T-helper 9 cell (primary cell): ENCODE results near the gene NPC1L1.

Experiments
- DNase-seq: peaks from one replicate; pipeline ENCODE4 v3.0.0-alpha.2; 2020

NPC1L1 gene

GRCh38 chr7:44469461-44470134, 71.5 kb downstream of the NPC1L1 start:
- DNase-seq, result no peak

DNA sequence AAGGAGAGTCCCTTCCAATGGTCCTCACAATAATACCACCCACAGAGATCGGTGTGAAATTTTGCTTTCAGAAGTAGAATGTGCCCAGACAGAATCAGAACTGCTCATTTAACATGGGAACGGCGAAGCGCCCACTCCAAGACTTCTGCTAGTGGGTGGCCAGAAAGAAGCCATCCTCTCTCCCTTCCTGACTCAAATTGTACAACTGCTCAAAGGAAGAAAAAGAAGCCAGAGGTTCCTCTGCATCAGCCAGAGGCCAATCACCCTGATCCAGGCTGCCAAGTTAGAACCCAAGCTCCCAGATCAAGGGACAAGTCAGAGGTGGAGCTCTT, 73.9 kb downstream of the NPC1L1 start:
- no peak for DNase-seq

DNA sequence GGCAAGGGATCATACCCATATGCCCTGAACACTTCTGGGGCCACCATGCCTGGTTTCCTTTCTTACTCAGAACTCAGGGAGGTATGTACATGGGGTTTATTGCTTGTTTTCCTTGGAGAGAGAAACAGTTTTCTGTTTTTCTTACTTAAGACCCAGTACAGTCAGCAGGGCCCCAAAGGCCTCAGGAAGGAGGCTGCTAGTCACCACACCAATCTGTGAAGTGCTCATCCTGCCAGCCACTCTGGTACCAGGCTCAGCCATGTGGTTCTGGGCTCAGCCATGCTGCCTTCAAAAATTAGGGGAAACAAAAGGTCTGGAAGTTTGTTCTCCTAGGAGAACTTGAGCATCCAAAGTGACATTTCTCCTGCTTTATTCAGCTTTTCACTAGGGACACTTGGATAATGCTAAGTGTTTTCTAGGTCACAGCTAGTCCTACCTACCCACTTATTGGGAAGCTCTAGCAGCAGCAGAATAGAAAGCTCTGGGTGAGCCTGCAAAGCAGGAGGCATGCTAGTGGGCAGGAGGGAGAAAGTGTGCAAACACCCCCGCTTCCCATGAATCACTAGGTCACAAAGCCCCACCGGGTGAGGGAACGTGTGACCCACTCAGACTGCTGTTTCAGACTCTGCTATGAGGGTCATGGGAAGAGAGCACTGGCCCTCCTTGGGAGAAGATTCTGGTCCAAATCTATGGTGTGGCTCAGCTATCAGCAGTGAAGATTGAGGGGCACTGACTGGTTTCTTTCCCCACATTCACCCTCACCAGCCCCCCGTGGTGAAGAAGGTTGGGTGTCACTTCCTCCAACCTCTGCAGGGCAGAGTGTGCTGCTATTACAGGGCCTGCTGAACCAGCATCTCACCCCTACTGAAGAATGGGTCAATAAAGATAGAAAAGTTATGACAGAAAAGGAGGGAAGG, 74.6 kb downstream of the NPC1L1 start:
- no peak for DNase-seq

- DNase-seq, result no peak
Measured at GRCh38 chr7:44465490-44465889, 75.6 kb downstream of the NPC1L1 start.

GRCh38 chr7:44463169-44463808, 77.8 kb downstream of the NPC1L1 start:
- DNase-seq, result no peak
